Caco-2 (cell line): ENCODE results near the gene STK32C. TPM values are rescaled to one million over a fixed set of nuclear protein-coding genes. Genes with fewer than 3 reads are reported as not detected.
A peak's percentile ranks its signal among the peaks of the same experiment; 100 is the strongest.

Experiments
- BruUV-seq: library from RNA; stranded (reverse); fragments of 400-500 nt; replicated peaks from 2 replicates; lab custom pipeline; 2021; lab: Mats Ljungman, UMichigan
- CTCF ChIA-PET: fragments of 300-600 bp; sonication (Branson Sonifier 250); formaldehyde crosslinking; loops from one replicate; lab custom pipeline; 2022; ENCODE audit warnings: antibody characterized with exemption; lab: Charles Lee
- POLR2A ChIA-PET: fragments of 300-600 bp; sonication (Branson Sonifier 250); formaldehyde crosslinking; loops from one replicate; lab custom pipeline; 2022; ENCODE audit warnings: antibody characterized with exemption; lab: Charles Lee
- DNase-seq, 2 experiments: peaks; one replicate each; pipeline versions ENCODE4 v3.0.0 to v3.0.0-alpha.2; 2020 to 2022
- H3K27me3 ChIP-seq: replicated peaks from 2 replicates; pipeline ENCODE4 v1.6.0; 2011; ENCODE audit warnings: low read length; ENCODE audit not compliant: control insufficient read depth, insufficient read depth
- H3K36me3 ChIP-seq: 2 replicates; pipeline ENCODE4 v1.5.1; 2011; ENCODE audit warnings: low read length; ENCODE audit not compliant: control insufficient read depth, insufficient read depth
- H3K4me1 ChIP-seq: fragments of 250-450 bp; sonication (Bioruptor Pico); 2 replicates; pipeline ENCODE4 v1.5.1; 2020; ENCODE audit warnings: mild to moderate bottlenecking
- H3K4me3 ChIP-seq: 2 replicates; pipeline ENCODE4 v1.5.1; 2011; ENCODE audit warnings: low read depth, mild to moderate bottlenecking, control low read depth, low read length
- H3K9me3 ChIP-seq: fragments of 250-450 bp; sonication (Bioruptor Pico); 2 replicates; pipeline ENCODE4 v1.5.1; 2020; ENCODE audit warnings: mild to moderate bottlenecking, moderate library complexity
- H3K27ac Mint-ChIP-seq: one replicate; pipeline ENCODE4 v1.8.0; 2022; ENCODE audit warnings: mixed read lengths; ENCODE audit not compliant: unreplicated experiment
- H3K27me3 Mint-ChIP-seq: one replicate; pipeline ENCODE4 v1.8.0; 2022; ENCODE audit warnings: mixed read lengths; ENCODE audit not compliant: insufficient read depth, unreplicated experiment
- H3K36me3 Mint-ChIP-seq: one replicate; pipeline ENCODE4 v1.8.0; 2022; ENCODE audit warnings: mild to moderate bottlenecking, mixed read lengths; ENCODE audit not compliant: insufficient read depth, unreplicated experiment
- H3K4me1 Mint-ChIP-seq: one replicate; pipeline ENCODE4 v1.8.0; 2022; ENCODE audit warnings: low read depth, mixed read lengths; ENCODE audit not compliant: unreplicated experiment
- H3K4me3 Mint-ChIP-seq: one replicate; pipeline ENCODE4 v1.8.0; 2022; ENCODE audit warnings: mild to moderate bottlenecking, moderate library complexity, mixed read lengths; ENCODE audit not compliant: unreplicated experiment
- H3K9me3 Mint-ChIP-seq: one replicate; pipeline ENCODE4 v1.8.0; 2022; ENCODE audit warnings: mixed read lengths; ENCODE audit not compliant: unreplicated experiment
- CTCF ChIP-seq, 2 experiments: fragments of 200-600 bp in 1 of 2; IDR thresholded peaks; 1 replicate in 1 of 2; 2 replicates in 1 of 2; pipeline versions ENCODE4 v1.5.1 to v1.8.0; 2011 to 2022; ENCODE audit warnings: antibody characterized with exemption in 1 of 2, control low read depth in 1 of 2, inconsistent platforms in 1 of 2, low read depth in 1 of 2, low read length in 1 of 2, mild to moderate bottlenecking in 1 of 2, moderate library complexity in 1 of 2; ENCODE audit not compliant: insufficient read depth in 1 of 2, severe bottlenecking in 1 of 2, unreplicated experiment in 1 of 2
- intact Hi-C: fragments of 100-400 bp; cut with micrococcal nuclease; formaldehyde crosslinking; loops from one replicate; pipeline ENCODE4 v1.10.0; 2022; ENCODE audit not compliant: unreplicated experiment
- total RNA-seq: library from RNA; stranded (reverse); gene quantifications from 2 replicates; pipeline ENCODE4 v1.2.3, GENCODE V29; 2022

STK32C gene
- total RNA-seq, 1 experiment from 2014 or later = 13.3 TPM

GRCh38 chr10:132309879-132310591, 2.3 kb upstream of the STK32C start:
- H3K4me1 ChIP-seq = peaks cover 4% of the 10 kb centered on the region; the same call in 1 of the 2 replicates
- ChIA-PET POLR2A (no interaction called here), CTCF (no interaction called here)
- H3K4me3 Mint-ChIP-seq = peak overlapping the region; percentile 91
- H3K27me3 ChIP-seq = no peaks in the 10 kb centered on the region
- no peaks in the 10 kb centered on the region for H3K36me3 ChIP-seq
- DNase-seq = no peak
- H3K27ac Mint-ChIP-seq = no peak overlapping the region
- intact Hi-C loops = no loop called here
- TF ChIP-seq CTCF (IDR thresholded peaks at IDR 0.05; ENCODE audit: insufficient read depth in 1 of 2, low read depth in 1 of 2, low read length in 1 of 2, severe bottlenecking in 1 of 2, unreplicated experiment in 1 of 2) = no peak
- peaks cover 12% of the 10 kb centered on the region for H3K36me3 Mint-ChIP-seq
- H3K9me3 Mint-ChIP-seq = peaks cover 17% of the 10 kb centered on the region
- no peak overlapping the region for H3K4me3 ChIP-seq
- BruUV-seq = no TSS peak
- H3K9me3 ChIP-seq = peaks cover 5% of the 10 kb centered on the region; the same call in 1 of the 2 replicates
- peaks cover 6% of the 10 kb centered on the region for H3K4me1 Mint-ChIP-seq
- peaks cover 2% of the 10 kb centered on the region for H3K27me3 Mint-ChIP-seq

GRCh38 chr10:132309471-132309865, 1.7 kb upstream of the STK32C start:
- no TSS peak for BruUV-seq
- H3K36me3 ChIP-seq = no peaks in the 10 kb centered on the region
- H3K4me3 Mint-ChIP-seq = peak overlapping the region; percentile 91
- intact Hi-C loops = no loop called here
- H3K4me1 Mint-ChIP-seq = peaks cover 6% of the 10 kb centered on the region
- no peak for DNase-seq
- CTCF ChIA-PET = no interaction called here
- peaks cover 15% of the 10 kb centered on the region for H3K9me3 Mint-ChIP-seq
- H3K27ac Mint-ChIP-seq = no peak overlapping the region
- peaks cover 1% of the 10 kb centered on the region; the same call in 1 of the 2 replicates for H3K9me3 ChIP-seq
- H3K36me3 Mint-ChIP-seq = peaks cover 11% of the 10 kb centered on the region
- no peaks in the 10 kb centered on the region for H3K27me3 ChIP-seq
- peaks cover 4% of the 10 kb centered on the region; the same call in 1 of the 2 replicates for H3K4me1 ChIP-seq
- no peak overlapping the region for H3K4me3 ChIP-seq
- POLR2A ChIA-PET = no interaction called here
- H3K27me3 Mint-ChIP-seq = peaks cover 2% of the 10 kb centered on the region
- no peak for TF ChIP-seq CTCF (IDR thresholded peaks at IDR 0.05; ENCODE audit: insufficient read depth in 1 of 2, low read depth in 1 of 2, low read length in 1 of 2, severe bottlenecking in 1 of 2, unreplicated experiment in 1 of 2)

- ChIA-PET POLR2A (interaction anchor here (0.7 kb wide), 1 partner anchor 23 kb away, joined by 4 read pairs; no protein-coding TSS in a partner anchor), CTCF (no interaction called here)
- H3K4me3 Mint-ChIP-seq = peak overlapping the region; percentile 91
- H3K4me1 ChIP-seq = peaks cover 4% of the 10 kb centered on the region; the same call in 1 of the 2 replicates
- H3K27me3 ChIP-seq = no peaks in the 10 kb centered on the region
- peaks cover 8% of the 10 kb centered on the region for H3K9me3 Mint-ChIP-seq
- H3K36me3 ChIP-seq = no peaks in the 10 kb centered on the region
- H3K4me1 Mint-ChIP-seq = peaks cover 6% of the 10 kb centered on the region
- H3K36me3 Mint-ChIP-seq = peaks cover 6% of the 10 kb centered on the region
- H3K4me3 ChIP-seq = peak overlapping the region; percentile 94
- BruUV-seq = no TSS peak
- H3K27ac Mint-ChIP-seq = no peak overlapping the region
- no peaks in the 10 kb centered on the region for H3K9me3 ChIP-seq
- DNase-seq = no peak
- TF ChIP-seq CTCF (IDR thresholded peaks at IDR 0.05; ENCODE audit: insufficient read depth in 1 of 2, low read depth in 1 of 2, low read length in 1 of 2, severe bottlenecking in 1 of 2, unreplicated experiment in 1 of 2) = no peak
- intact Hi-C loops = loop anchor here (1.0 kb wide), 1 partner anchor 26 kb away; no protein-coding TSS in a partner anchor
- peaks cover 3% of the 10 kb centered on the region for H3K27me3 Mint-ChIP-seq
Measured at GRCh38 chr10:132308587-132309470, 1.1 kb upstream of the STK32C start.
